ENCODE measurements around the gene ABLIM2.

DNA sequence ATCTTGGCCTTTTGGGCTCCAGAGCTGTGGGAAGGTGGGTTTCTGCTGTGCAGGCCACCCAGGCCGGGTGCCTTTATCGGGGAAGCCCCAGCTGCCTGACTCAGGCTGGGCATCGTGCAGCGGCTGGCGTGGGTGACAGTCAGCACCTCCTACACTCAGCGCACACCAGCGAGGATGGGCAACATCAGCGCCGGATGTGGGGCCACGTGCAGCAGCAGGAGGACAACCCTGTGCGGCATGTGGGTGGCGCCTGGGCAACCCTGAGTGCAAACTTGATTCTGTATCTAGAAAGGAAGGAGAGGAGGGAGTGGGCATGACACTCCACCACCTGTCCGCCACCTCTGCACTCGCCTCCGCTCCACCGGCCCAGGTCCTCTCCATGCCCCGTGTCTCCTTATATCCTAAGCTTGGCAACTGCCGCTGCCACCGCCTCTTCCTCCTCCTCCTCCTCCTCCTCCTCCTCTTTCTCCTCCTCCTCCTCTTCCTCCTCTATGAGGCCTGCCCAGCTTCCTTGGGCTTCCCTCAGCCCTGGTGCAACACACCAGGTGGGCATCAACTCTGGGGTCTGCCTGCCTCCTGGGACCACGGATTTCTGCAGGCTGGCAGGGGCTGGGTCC, 111.6 kb downstream of the ABLIM2 start:
- TF ChIP-seq, protein P1, sequence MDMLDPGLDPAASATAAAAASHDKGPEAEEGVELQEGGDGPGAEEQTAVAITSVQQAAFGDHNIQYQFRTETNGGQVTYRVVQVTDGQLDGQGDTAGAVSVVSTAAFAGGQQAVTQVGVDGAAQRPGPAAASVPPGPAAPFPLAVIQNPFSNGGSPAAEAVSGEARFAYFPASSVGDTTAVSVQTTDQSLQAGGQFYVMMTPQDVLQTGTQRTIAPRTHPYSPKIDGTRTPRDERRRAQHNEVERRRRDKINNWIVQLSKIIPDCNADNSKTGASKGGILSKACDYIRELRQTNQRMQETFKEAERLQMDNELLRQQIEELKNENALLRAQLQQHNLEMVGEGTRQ (IDR thresholded peaks at IDR 0.05), result no peak
- TF ChIP-seq, protein P2, sequence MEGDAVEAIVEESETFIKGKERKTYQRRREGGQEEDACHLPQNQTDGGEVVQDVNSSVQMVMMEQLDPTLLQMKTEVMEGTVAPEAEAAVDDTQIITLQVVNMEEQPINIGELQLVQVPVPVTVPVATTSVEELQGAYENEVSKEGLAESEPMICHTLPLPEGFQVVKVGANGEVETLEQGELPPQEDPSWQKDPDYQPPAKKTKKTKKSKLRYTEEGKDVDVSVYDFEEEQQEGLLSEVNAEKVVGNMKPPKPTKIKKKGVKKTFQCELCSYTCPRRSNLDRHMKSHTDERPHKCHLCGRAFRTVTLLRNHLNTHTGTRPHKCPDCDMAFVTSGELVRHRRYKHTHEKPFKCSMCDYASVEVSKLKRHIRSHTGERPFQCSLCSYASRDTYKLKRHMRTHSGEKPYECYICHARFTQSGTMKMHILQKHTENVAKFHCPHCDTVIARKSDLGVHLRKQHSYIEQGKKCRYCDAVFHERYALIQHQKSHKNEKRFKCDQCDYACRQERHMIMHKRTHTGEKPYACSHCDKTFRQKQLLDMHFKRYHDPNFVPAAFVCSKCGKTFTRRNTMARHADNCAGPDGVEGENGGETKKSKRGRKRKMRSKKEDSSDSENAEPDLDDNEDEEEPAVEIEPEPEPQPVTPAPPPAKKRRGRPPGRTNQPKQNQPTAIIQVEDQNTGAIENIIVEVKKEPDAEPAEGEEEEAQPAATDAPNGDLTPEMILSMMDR (IDR thresholded peaks at IDR 0.05), result no peak
- TF ChIP-seq POLR2A (IDR thresholded peaks at IDR 0.05; ENCODE audit: low read length) (no peak), CHD4 (IDR thresholded peaks at IDR 0.05; ENCODE audit: borderline replicate concordance) (no peak), ZFP36 (IDR thresholded peaks at IDR 0.05; ENCODE audit: borderline replicate concordance, partially characterized antibody) (no peak), GATA3 (IDR thresholded peaks at IDR 0.05; ENCODE audit: borderline replicate concordance) (no peak), CEBPB (IDR thresholded peaks at IDR 0.05) (no peak)
